NK-92 treated with Interleukin-12 subunit alpha and Interleukin-12 subunit beta, amount 100 ng/mL, for 24 hours (cell line): ENCODE measurements around the gene FRAS1.
"Not testable (repeated sequence)": the region's sequence is repeated elsewhere in the genome, so short reads cannot be mapped to it uniquely, and the experiment has no call there.

ENCODE experiments used
- DNase-seq: peaks from one replicate; lab custom pipeline; 2025; lab: John Stamatoyannopoulos, UW

FRAS1 gene

GRCh38 chr4:78057600-78058550 lies 752 bp downstream of the FRAS1 start:
- no peak for DNase-seq

- no peak for DNase-seq
These were observed 1.7 kb downstream of the FRAS1 start for GRCh38 chr4:78058591-78059523.

GRCh38 chr4:78059524-78059889 lies 2.4 kb downstream of the FRAS1 start:
- DNase-seq: no peak

- DNase-seq: no peak
These were observed 2.8 kb downstream of the FRAS1 start for GRCh38 chr4:78059938-78060337.

GRCh38 chr4:78061939-78062570 lies 4.9 kb downstream of the FRAS1 start:
- no peak for DNase-seq

- no peak for DNase-seq
These were observed 8.5 kb downstream of the FRAS1 start for GRCh38 chr4:78065508-78066192.

- no peak for DNase-seq
These were observed 11.4 kb downstream of the FRAS1 start for GRCh38 chr4:78068481-78068880.

- no peak for DNase-seq
These were observed 12.2 kb downstream of the FRAS1 start for GRCh38 chr4:78069319-78069718.

GRCh38 chr4:78069859-78070258 lies 12.7 kb downstream of the FRAS1 start:
- DNase-seq: no peak

GRCh38 chr4:78070731-78071282 lies 13.7 kb downstream of the FRAS1 start:
- no peak for DNase-seq

- no peak for DNase-seq
These were observed 17.6 kb downstream of the FRAS1 start for GRCh38 chr4:78074759-78075158.

- no peak for DNase-seq
These were observed 18.9 kb downstream of the FRAS1 start for GRCh38 chr4:78075986-78076385.

GRCh38 chr4:78078101-78078500 lies 21.0 kb downstream of the FRAS1 start:
- no peak for DNase-seq

- DNase-seq: no peak
These were observed 22.8 kb downstream of the FRAS1 start for GRCh38 chr4:78079726-78080430.

GRCh38 chr4:78081541-78081940 lies 24.4 kb downstream of the FRAS1 start:
- DNase-seq: no peak

- DNase-seq: no peak
These were observed 25.9 kb downstream of the FRAS1 start for GRCh38 chr4:78083035-78083434.

- no peak for DNase-seq
These were observed 34.4 kb downstream of the FRAS1 start for GRCh38 chr4:78091534-78091933.

- DNase-seq: not testable (repeated sequence)
These were observed 35.2 kb downstream of the FRAS1 start for GRCh38 chr4:78092350-78092749.

GRCh38 chr4:78092850-78093249 lies 35.7 kb downstream of the FRAS1 start:
- DNase-seq: no peak

- no peak for DNase-seq
These were observed 38.0 kb downstream of the FRAS1 start for GRCh38 chr4:78095081-78095480.

- DNase-seq: no peak
These were observed 41.9 kb downstream of the FRAS1 start for GRCh38 chr4:78099058-78099457.
